ENCODE results near the gene FUT7. TPM values are rescaled to one million over a fixed set of nuclear protein-coding genes. Genes with fewer than 3 reads are reported as not detected.

The FUT7 gene
- total and polyA plus RNA-seq, 2 of the 8 experiments (the other 6 are each of a cell fraction or from before 2014, with no cell fraction given), result not detected

DNA sequence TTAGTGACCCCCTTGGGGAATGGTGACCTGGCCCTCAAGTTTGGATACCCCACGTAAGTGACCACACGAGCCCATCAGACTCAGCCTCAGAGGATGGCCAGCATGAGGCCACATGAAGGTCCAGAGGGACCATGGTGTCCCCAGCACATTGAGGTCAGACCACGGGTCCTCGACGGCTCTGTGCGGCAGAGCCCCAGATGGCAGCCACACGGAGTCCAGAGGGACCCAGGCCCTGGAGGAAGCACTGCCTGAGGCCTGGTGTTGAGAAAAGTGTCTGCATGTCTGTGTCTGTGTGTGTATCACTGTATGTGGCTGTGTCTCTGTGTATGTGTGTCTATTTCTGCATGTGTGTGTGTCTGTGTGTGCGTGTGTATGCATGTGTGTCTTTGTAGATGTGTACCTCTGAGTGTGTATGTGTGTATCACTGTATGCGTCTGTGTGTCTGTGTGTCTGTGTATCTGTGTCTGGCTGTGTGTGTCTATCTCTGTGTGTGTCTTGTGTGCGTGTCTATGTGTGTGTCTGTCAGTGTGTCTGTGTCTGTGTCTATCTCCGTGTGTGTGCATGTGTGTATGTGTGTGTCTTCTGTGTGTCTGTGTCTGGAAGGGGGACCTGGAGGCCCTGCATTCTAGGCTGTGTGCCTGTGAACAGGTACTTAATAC, 48.1 kb downstream of the FUT7 start:
- Histone ChIP-seq H3K36me3 (ENCODE audit: control insufficient read depth in 2 of 4, insufficient read depth in 4 of 4, low read length in 3 of 4) (no peaks in the 10 kb centered on the region), H2BK15ac (ENCODE audit: low read length) (0 out of 2 replicates have a peak overlapping the region, but pooled peaks have one; percentile 20), H3K56ac (replicated peaks; ENCODE audit: insufficient read length, low read depth, low read length) (no peak overlapping the region), H3K9ac (replicated peaks in 1 of 4; ENCODE audit: extremely low read depth in 1 of 4, low read depth in 3 of 4, low read length in 3 of 4) (peak overlapping the region in 1 of 4 experiments; percentile 19; a peak in 1 of 7 replicates), H3K23me2 (ENCODE audit: low read depth, low read length) (peaks cover 13% of the 10 kb centered on the region; the same call in 1 of the 2 replicates), H3K27ac (ENCODE audit: low read depth, low read length) (no peak overlapping the region), H2BK12ac (ENCODE audit: low read depth, low read length) (peak overlapping the region; percentile 12; the same call in 1 of the 2 replicates), H2BK5ac (ENCODE audit: low read depth, low read length) (no peak overlapping the region), H4K5ac (ENCODE audit: insufficient read length, low read depth, low read length) (no peak overlapping the region), H3K23ac (ENCODE audit: insufficient read length) (no peak overlapping the region), H3K4me2 (ENCODE audit: insufficient read depth in 1 of 2, low read depth in 2 of 2, low read length in 2 of 2) (no peak overlapping the region), H3K14ac (ENCODE audit: insufficient read length) (no peak overlapping the region), H3K79me2 (ENCODE audit: control insufficient read depth in 1 of 2, insufficient read depth in 2 of 2, low read length in 2 of 2) (no peaks in the 10 kb centered on the region), H2BK20ac (ENCODE audit: low read length) (no peak overlapping the region), H4K91ac (replicated peaks; ENCODE audit: insufficient read length, low read length) (peak overlapping the region; percentile 85), H3K27me3 (replicated peaks in 1 of 4; ENCODE audit: control insufficient read depth in 3 of 4, extremely low read depth in 1 of 4, insufficient read depth in 3 of 4, low read length in 3 of 4) (peaks cover 13 to 38% (median 35%) of the 10 kb centered on the region in 4 experiments), H3K79me1 (ENCODE audit: low read depth, low read length) (no peaks in the 10 kb centered on the region), H4K20me1 (replicated peaks in 1 of 2; ENCODE audit: control insufficient read depth in 1 of 2, insufficient read depth in 2 of 2, low read length in 2 of 2) (peaks cover 0 to 1% of the 10 kb centered on the region in 2 experiments), H3K9me3 (ENCODE audit: insufficient read depth in 2 of 2, low read depth in 1 of 2, low read length in 1 of 2) (no peaks in the 10 kb centered on the region), H3K4me3 (ENCODE audit: extremely low read depth in 1 of 4, insufficient read depth in 2 of 4, low read depth in 3 of 4, low read length in 4 of 4) (no peak overlapping the region), H2AFZ (ENCODE audit: low read length) (no peak overlapping the region), H2BK120ac (replicated peaks; ENCODE audit: low read depth, low read length) (no peak overlapping the region), H4K8ac (ENCODE audit: extremely low read depth, insufficient read depth, low read length) (no peak overlapping the region), H3K18ac (ENCODE audit: extremely low read depth, low read length) (no peak overlapping the region), H2AK5ac (ENCODE audit: low read depth, low read length) (peak overlapping the region; percentile 53; the same call in 1 of the 2 replicates), H3K4me1 (replicated peaks in 1 of 4; ENCODE audit: control insufficient read depth in 3 of 4, insufficient read depth in 4 of 4, low read length in 3 of 4) (peaks cover 0 to 6% (median 4%) of the 10 kb centered on the region in 4 experiments; a peak in 4 of 7 replicates), H3K4ac (replicated peaks; ENCODE audit: insufficient read length, low read depth, low read length) (no peak overlapping the region)
- POLR2A ChIA-PET (ENCODE audit: partially characterized antibody), result no interaction called here
- FAIRE-seq (no peak), DNase-seq (ENCODE audit: low read depth in 1 of 2, low spot score in 2 of 2) (no peak)
- WGBS, 2 experiments (ENCODE audit: extremely low coverage in 1 of 2, insufficient coverage in 1 of 2, insufficient read length in 1 of 2, insufficient replicate concordance in 2 of 2, low coverage in 1 of 2, low lambda C conversion rate in 2 of 2, missing lambda C conversion rate in 1 of 2), result 84% methylated on average over 11 of the region's 11 CpGs; no CpG with 5 or more reads in 1 of the 2 experiments
- CTCF ChIA-PET (ENCODE audit: partially characterized antibody), result no interaction called here
- no peak for TF ChIP-seq TCF12 (IDR thresholded peaks at IDR 0.05; ENCODE audit: low read depth, low read length)
- TF ChIP-seq CTBP2 (IDR thresholded peaks at IDR 0.05; ENCODE audit: borderline replicate concordance, insufficient read depth, insufficient read length, low read length), result no peak
- no peak for TF ChIP-seq POU5F1 (IDR thresholded peaks at IDR 0.05; ENCODE audit: low read depth, low read length)
- TF ChIP-seq SP4 (IDR thresholded peaks at IDR 0.05; ENCODE audit: low read length), result no peak
- no peak for TF ChIP-seq SIRT6 (IDR thresholded peaks at IDR 0.05; ENCODE audit: low read length)
- no peak for TF ChIP-seq TBP (IDR thresholded peaks at IDR 0.05; ENCODE audit: low read depth, low read length)
- TF ChIP-seq SIX5 (IDR thresholded peaks at IDR 0.05; ENCODE audit: low read depth, low read length), result no peak
- no peak for TF ChIP-seq POLR2A (IDR thresholded peaks at IDR 0.05; ENCODE audit: control extremely low read depth in 1 of 2, low read depth in 2 of 2, low read length in 2 of 2)
- no peak for TF ChIP-seq E2F6 (IDR thresholded peaks at IDR 0.05)
- TF ChIP-seq JUN (IDR thresholded peaks at IDR 0.05; ENCODE audit: low read depth, low read length), result no peak
- no peak for TF ChIP-seq SP1 (IDR thresholded peaks at IDR 0.05; ENCODE audit: low read depth, low read length)
- no peak for TF ChIP-seq CHD2 (IDR thresholded peaks at IDR 0.05; ENCODE audit: low read length)
- TF ChIP-seq HDAC6 (IDR thresholded peaks at IDR 0.05; ENCODE audit: low read depth, low read length), result no peak
- TF ChIP-seq CBX5 (IDR thresholded peaks at IDR 0.05; ENCODE audit: low read depth, low read length), result no peak
